Dermis blood vessel endothelial cell (primary cell): ENCODE results near the gene TSPAN18. TPM values are rescaled to one million over a fixed set of nuclear protein-coding genes. Genes with fewer than 3 reads are reported as not detected.

Experiments
- DNase-seq: peaks from one replicate; pipeline ENCODE4 v3.0.0; 2010
- total RNA-seq: library from RNA; depleted of rRNA; stranded (reverse); fragments of >200 nt; gene quantifications from 2 replicates; pipeline ENCODE4 v1.2.3, GENCODE V29; 2014

Gene TSPAN18
- total RNA-seq, 1 donor from 2014 or later, result 48.3 TPM

DNA sequence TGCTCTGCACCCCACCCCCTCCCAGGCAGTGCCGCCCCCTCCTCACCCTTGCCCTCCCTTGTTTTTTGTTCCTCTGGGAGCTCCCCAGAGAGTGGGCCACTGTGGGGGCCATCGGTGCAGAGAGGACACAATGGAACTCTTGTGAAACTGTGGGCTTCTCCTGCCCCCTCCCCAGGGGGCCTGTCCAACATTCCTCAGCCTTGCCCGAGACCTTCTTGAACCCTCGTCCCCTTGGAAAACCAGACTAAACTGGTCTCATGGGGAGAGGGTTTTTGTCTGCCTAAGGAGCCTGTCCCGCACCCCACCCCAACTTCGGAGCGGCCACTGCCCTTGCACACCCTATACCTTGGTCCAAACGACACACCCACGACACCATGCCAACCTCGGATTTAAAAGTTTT is 72.2 kb downstream of the TSPAN18 start:
- no peak for DNase-seq

DNA sequence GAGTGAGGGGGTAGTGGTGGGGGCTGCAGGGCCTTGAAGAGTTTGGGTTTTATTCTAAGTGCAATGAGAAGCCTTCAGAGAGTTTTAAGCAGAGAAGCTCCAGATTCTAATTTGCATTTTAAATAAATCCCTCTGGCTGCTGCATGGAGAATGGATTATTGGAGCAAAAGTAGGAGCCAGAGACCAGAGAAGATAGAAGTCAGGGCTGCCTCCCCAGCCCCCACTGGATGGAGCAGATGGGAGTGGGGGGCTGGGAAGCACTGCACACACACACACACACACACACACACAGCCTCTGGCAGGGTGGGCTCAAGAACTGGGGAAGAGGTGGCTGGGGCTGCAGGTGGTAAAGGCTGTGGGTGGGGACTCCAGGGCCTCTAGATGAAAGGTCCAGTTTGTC is 75.6 kb downstream of the TSPAN18 start:
- no peak for DNase-seq

DNA sequence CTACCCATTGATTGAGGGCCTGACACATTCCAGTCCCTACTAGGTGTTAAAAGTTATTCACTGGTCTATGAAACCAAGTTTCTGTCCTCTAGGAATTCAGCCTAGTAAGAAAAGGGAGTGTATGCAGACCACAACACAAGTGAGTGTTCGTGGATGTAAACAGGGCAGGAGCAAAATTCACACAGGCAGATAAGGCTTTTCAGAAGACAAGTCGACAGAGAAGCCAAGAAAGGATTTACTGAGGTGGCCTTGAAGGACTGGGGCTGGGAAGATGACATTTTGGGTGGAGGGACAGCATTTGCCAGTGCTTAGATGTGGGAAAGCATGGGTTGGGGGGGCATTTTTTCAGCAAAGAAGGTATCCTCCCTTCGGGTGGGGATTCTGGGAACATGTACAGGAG is 76.2 kb downstream of the TSPAN18 start:
- DNase-seq, result no peak

DNA sequence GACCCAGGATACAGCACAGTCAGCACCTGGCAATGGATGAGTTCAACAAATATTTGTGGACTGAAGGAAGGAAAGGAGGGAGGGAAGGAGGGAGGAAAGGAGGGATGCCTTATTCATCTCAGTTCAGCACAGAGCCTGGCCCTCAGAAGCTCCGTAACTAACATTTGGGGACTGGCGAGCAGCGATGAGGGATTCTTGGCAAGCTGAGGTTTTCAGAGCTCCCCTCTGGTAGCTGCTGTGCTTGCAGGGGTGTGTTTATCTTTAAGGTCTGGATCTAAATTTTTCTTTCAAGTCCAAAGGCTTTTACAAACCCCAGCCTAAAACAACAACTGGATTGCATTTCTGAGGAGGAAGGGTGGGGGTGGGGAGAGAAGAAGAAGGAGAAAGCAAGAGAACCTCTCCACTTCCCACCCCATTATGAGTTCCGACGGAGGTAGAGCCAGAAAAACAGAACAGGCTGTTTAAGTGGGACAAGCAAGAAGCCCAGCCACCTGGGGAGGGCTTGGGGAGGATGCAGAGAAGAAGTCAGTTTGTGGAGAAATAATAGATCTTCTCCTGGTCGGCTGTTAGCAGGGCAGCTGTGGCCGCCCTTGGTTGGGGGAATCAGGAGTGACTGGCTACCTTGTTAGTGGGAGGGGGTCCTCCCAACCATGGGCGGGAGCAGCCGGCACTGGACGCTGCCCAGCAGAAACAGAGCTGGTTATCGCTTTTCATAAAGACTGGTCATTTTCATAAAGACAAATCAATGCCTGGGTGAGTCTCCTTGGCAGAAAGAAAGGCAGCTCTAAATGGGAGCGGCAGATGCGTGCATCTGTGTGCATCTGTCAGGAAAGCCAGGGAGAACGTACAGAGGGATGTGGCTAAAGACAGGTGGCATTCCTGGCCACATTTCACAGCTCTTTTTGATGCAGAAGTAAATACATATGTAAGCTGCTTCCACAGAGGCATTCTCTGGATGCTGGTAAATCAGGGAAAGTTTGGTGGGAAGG is 78.0 kb downstream of the TSPAN18 start:
- no peak for DNase-seq

DNA sequence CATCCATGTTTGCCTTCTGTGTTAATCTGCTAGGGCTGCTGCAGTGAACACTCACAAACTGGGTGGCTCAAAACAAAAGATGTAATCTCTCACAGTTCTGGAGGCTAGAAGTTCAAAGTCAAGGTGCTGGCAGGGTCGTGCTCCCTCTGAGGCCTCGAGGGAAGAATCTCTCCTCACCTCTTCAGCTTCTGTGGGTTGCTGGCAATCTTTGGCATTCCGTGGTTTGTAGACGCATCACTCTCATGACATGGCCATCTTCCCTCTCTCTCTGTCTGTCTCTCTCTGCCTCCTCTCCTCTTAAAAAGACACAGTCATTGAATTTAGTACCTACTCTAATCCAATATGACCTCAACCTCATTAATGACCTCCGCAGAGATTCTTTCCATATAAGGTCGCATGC is 78.8 kb downstream of the TSPAN18 start:
- DNase-seq, result no peak

DNA sequence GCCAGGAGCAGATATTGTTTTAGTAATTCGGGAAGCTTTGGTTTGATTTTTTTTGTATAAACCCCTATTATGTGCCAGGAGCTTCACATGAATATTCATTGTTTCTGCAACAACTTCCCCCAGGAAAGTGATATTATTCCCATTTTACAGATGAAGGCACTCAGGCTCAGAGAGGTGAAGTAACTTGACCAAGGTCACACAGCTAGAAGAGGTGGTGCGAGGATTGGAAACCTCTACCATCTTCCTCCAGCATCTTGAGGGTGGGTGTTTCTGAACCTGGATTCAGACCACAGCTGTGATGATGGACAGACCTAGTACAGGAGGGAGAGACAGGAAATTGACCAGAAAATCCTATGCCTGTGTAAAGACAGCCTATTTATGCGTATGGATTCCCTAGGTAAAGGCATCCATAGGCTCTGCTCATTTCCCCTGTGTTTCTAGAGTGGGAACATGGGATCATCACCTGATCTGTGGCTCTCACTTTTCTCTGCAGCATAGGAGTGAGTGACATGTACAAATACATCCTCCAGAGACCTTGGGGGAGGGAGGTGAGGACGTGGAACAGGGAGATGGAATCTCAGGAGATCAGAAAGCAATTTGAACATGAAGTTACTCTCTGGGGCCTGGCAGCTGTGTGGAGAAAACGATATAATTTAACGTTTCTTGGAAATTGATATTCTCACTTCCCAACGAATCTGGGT is 81.4 kb downstream of the TSPAN18 start:
- no peak for DNase-seq

DNA sequence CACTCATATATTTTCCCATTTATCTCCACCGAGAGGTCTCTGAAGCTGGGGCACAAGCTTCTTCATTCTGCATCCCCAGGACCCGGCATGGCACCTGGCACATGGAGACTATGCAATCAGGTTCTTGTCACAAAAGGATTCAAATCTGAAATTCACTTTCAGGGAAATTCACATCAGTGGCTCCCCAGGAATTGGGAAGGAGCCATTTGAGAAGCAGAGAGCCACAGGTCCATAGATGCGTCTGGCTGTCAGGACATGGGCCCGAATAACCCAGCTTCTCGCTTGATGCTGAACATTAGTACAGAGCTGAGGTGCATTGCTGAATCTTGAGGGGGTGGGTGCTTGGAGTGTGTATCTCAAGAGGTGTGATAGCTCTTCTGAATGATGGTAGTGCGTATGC is 82.5 kb downstream of the TSPAN18 start:
- DNase-seq, result no peak

DNA sequence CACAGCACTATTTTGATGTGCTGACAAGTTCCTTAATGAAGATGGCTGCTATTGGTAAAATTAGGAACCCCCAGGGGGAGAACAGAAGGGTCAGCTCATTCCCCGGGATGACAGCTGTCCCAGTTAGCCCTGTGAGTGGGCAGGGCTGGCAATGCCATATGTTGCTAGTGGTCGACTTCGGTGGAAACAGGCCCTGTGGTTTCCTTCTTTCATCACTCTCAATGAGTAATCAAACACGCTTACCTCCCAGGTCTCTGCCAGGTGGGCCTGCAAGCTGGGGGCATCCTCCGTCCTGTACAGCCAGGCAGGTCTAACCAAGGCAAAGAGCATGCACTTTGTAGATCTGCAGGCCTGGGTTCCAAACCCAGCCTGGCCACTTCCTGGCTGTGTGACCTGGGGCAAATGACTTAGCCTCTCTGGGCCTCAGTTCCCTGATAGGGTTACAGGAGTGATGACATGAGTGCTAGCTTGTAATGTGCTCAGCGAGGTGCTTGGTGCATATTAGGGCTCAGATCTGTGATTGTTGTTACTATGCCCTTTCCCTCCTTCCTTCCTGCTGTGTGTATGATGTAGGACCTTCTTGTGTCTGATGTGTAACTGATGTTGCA is 85.2 kb downstream of the TSPAN18 start:
- no peak for DNase-seq

DNA sequence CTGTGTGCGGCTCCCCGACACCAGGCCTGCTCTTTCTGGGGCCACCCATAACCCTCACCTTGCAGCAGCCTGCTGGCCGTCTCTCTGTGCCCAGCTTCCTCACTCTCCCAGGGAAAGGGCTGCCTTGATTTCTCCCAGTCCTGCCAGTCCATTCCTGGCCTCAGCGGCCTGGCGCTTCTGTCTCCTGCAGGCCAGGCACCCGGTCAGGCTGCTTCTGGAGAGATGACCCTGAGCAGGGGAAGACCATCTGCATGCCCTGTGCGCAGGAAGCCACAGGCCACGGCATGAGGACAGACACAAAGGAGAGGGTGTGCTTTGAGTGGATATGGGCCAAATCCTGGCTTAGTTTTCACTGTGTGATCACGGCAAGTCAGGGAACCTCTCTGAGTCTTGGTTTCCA is 86.2 kb downstream of the TSPAN18 start:
- peak; percentile 73 for DNase-seq

DNA sequence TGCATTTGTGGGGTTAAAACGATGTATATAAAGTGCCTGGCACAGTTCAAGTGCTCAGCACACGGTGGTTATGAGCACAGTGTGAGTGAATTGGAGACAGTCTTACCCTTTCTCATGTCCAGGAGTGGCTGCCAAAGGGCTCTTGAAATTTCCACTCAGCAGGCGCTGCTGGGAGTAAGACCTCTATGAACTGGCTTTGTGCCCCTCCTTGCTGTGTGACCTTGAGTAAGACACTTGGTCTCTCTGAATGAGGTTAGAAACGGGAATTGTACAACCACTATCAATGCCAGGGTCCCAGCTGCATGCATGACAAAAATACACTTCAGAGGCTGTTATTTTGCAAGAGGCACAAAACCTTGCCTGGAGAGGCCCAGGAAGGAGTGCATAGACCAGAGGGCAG is 86.6 kb downstream of the TSPAN18 start:
- no peak for DNase-seq

DNA sequence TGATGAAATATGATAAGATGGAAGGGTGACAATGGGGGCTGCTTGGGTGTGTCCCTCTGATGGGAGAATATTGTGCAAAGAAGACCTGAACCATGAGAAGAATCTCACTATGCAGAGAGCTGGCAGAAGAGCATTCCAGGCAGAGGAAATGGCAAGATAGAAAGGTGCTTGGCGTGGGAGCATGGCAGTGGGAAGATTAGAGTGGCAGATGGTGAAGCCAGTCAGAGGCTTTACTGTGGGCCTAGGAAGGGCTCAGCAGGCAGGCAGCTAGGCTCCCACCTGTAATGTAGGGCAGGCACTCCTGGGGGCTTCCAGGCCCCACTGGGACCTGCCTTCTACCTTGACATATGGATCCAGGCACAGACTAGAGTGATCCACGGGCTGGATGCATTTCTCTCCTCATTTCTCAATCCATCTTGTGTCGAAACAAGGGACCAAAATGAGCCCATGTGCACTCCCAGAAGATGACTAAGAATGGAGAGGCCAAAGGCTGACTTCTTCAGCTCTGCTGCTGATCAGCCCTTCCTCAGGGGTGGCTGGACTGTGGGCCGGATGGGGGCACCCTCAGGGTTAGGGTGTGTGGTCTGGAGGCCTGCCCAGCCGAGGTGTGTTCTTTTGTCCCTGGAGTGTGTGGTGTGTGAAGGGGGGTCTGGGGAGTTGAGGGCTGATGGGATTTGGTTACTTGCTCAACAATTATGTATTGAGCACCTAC is 88.3 kb downstream of the TSPAN18 start:
- no peak for DNase-seq

DNA sequence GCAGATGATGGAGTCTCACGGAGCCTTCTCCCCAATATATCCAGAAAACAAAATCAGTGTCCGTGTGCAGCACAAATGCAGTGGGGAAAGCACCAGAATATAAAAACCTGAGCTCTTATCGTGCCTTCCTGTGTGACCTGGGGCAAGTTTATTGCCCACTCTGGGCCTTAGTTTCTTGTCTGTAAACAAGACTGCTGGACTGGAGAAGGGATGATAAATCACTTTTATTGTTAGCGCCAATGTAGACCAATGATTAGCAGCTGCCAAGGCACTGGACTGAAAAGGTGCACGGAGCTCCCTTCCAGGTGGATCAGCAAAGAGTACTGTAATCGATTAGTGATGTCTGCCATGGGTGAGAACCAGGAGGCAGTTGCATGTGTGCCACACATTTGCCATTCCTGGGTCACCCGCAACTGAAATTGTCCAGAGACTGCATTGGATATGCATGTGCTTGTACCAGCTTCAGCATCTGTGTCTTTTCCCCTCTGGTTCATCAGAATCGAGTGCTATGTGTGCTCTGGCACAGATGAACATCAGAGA is 89.2 kb downstream of the TSPAN18 start:
- DNase-seq, result no peak

DNA sequence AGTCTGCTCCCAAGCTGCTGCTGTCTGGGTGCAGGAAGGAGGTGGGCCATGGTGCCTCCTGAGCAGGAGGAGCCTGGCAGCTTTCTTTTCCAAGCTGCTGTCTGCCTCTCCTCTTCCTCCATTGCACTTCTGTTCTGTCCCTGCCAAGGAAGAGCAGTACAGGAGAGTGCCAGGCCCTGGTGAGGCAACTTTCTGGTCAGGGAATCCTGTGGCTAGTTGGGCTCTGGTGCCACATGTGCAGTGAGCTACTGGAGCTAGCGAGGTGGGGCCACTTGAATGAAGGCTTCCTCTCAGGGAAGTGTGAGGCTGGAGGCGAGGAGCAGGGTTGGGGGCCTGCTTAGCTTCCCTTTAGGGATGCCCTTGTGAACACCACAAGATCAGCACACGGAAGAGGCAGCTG is 90.0 kb downstream of the TSPAN18 start:
- DNase-seq, result no peak

DNA sequence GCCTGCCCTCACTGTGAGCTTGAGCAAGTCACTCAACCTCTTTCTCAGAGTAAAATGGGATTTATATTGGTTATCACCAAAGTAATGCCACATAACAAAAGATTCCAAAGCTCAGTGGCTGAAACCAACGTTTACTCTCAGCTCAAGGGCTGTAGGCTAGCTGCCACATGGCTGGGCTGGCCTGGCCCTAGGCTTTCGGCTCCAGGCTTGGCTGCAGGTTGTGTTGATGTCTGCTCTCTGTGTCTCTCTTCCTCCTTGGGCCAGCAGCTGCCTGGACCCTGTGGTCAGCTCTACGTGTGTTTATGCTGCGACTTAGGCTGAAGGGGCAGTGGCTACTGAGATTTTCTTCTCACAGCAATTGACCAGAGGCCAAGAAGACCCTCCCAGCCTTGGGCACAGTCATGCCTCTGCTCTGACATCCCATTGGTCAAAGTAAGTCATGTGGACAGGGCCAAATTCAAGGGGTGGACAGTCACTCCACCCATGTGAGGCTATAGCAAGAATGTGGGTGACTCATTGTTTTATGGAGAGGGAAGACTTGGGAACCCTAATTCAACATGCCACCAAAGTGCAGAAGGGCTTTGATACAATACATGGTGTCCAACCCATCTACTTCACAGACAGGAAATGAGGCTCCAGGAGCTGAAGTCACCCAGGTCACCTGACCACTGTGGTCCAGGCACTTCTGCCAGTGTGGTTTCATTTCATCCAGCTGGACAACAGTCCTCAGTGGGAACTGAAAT is 90.6 kb downstream of the TSPAN18 start:
- DNase-seq, result peak; percentile 71

DNA sequence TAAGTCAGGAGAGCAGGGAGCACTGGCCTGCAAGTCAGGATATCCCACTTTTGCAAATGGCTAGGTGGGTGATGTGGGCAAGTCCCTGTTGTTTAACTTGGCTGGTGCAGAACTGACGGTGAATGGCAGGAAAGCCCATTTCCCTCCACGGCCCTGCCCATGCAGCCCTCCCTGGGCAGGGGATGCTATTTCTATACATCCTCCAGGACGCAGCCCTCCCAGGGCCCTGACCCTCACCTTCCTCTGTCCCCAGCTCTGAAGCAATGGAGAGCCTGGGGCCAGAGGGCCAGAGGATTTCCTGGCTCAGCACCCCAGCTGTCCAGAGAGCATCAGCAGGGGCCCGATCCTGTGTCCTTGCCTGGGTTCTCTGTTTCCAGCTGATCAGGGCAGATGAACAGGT is 91.3 kb downstream of the TSPAN18 start:
- DNase-seq, result peak; percentile 76

DNA sequence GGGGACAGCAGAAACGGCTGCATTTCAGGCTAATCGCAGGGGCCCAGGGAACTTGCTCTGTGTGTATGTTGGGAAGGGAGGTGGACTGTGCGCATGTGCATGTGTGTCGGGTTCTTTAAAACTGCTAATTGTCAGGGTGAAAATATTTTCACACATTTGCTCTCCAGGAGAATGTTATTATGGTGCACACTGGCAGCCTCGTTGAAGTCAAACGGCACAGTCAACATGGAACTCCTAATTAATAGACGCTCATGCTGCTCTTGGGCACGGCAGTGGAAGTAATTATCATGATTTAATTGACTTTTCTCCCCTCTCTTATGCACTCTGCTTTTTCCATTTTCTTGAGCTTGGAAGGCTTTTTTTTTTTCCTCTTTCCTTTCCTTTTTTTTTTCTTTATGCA is 92.6 kb downstream of the TSPAN18 start:
- DNase-seq, result no peak

DNA sequence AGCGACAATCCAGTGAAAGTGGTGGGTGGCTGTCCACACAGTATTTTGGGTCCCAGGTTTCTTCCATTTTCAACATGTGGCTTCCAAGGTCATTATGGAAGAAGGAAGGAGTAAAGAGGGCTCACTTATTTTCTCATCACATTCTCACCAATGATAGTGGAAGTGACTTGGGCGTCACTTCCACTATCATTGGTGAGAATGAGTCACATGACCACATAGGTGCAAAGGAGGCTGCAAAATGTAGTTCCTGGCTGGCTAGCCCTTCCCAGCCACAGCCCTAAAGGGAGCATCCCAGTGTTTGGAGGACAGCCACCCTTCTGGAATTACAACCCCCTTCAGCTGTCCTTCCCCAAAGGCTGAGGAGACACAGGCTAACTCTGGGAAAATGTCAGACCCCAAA is 95.6 kb downstream of the TSPAN18 start:
- DNase-seq, result no peak

DNA sequence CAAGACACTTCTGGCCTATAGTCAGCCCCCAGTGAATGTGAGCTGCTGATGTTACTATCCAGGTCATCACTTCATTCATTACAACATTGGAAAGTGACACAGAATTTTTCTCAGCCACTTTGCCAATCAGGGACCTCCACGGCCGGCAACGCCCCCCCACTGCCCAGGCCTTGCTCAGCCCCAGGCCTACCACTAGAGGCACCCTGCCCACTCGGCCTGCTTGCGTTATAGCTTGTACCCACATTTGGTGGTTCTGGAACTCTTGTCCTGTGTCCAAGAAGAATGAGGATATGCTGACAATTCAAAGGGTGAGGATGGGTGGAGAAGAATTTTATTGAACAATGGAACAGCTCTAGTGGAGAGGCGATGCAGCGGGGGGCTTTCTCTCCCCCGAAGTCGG is 96.2 kb downstream of the TSPAN18 start:
- DNase-seq, result peak; percentile 41

DNA sequence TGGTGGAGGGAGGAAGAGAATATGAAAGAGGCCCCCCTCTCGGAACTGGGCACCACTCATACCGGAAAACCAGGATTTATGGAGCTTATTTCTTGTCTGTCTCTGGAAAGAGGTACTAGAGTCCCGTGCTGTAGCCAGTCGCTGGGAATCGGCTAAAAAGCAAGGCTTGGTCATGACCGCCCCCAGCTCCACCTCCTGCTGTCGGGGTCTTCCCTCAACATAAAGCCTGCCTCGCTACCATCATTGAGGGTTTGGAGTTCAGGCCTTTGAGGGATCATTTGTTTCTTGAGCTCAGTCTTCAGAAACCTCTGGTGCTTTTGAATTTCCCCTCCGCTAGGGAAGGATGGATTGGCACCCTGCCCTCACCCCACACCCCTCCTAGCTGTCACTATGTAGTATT is 97.1 kb downstream of the TSPAN18 start:
- peak; percentile 37 for DNase-seq

DNA sequence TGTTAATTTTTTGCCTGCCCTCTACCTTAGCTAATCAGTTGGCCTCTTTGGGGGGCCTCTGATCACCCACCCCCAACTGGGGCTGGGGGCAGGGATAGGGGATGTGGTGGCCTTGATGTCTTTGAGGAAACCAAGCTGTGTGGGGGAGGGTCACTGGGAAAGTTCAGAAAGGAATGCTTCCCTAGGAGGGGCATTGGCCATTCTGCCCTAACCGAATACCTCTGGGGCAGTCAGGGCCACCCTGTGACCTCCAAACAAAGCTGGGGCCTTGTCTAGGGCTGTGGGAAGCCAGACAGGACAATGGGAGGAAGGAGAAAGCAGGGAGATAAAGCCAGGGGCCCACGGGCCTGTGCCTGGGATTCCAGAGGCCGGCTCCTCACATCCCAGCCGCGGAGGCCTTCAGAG is 97.5 kb downstream of the TSPAN18 start:
- DNase-seq, result peak; percentile 90

DNA sequence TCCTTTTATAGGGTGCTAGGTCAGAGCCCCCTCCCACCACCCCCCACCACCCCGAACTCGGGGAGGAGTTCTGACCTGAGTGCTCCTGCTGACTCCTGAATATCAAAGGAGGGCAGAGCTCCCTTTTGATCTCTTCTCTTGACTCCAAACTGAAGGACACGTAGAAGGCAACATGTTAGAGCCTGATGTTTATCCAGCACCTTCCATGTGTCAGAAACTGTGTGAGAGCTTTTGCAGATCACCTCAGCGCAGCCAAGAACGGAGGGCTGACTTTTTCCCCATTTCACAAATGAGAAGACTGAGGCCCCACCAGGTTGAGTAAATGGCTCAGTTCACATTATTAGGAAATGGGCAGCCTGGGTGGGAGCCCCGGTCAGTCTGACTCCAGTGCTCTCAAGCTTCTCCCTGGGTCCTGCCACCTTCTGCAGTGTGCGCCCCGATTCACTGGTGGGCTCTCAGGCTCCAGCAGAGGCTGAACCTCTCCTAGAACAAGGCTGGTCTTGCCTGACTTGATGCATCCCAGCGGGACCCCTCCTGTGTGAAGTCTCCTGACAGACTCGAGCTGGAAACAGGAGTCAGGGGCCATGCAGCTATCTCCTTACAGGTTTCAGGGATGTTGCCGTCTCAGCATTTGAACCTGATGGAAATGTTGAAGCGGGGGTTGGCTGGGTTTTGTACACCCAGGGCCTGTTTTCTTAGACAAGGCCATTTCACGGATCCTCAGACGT is 98.5 kb downstream of the TSPAN18 start:
- DNase-seq, result peak; percentile 17
